OCI-LY7 (cell line): ENCODE measurements around the gene THRSP.
"Not testable (repeated sequence)": the region's sequence is repeated elsewhere in the genome, so short reads cannot be mapped to it uniquely, and the experiment has no call there.

Experiments used
- CTCF ChIP-seq: fragments of 200-600 bp; sonication (generic); conservative IDR thresholded peaks from 2 replicates; pipeline ENCODE4 v1.5.1; 2014; ENCODE audit warnings: mild to moderate bottlenecking, antibody characterized with exemption, low read length, moderate library complexity, mixed read lengths
- EZH2phosphoT487 ChIP-seq: fragments of 200-600 bp; sonication (generic); IDR thresholded peaks from 2 replicates; pipeline ENCODE4 v1.6.1; 2018; ENCODE audit warnings: low read depth, borderline replicate concordance, mild to moderate bottlenecking, mixed run types, antibody characterized with exemption, low read length, moderate library complexity, mixed read lengths

DNA sequence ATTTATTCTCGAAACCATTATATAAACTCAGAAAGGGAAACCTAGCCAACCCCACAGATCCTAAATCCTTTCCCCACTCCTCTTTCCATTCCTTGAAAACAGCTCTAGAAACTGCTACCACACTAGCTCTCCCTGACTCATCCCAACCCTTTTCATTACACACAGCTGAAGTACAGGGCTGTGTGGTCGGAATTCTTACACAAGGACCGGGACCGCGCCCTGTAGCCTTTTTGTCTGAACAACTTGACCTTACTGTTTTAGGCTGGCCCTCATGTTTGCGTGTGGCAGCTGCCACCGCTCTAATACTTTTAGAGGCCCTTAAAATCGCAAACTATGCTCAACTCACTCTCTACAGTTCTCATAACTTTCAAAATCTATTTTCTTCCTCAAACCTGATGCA lies 20.8 kb downstream of the THRSP start:
- not testable (repeated sequence) for TF ChIP-seq CTCF, EZH2phosphoT487
